Measurements from ENCODE around the gene P3H4. TPM values are rescaled to one million over a fixed set of nuclear protein-coding genes. Genes with fewer than 3 reads are reported as not detected.

The P3H4 gene
- total and polyA plus RNA-seq, 2 of the 4 experiments (the other 2 are of a cell fraction) = 21.5 to 66.7 TPM

GRCh38 chr17:41822216-41823140 is 10.7 kb upstream of the P3H4 start:
- H2BK5ac ChIP-seq (ENCODE audit: low read depth, low read length, poor library complexity, severe bottlenecking) = no peak overlapping the region
- ATAC-seq (ENCODE audit: low read depth) = no peak; the same call in 1 of the 2 replicates
- peak overlapping the region; percentile 26; the same call in 1 of the 2 replicates for H4K5ac ChIP-seq (ENCODE audit: low read depth, low read length)
- no peak overlapping the region for H2BK120ac ChIP-seq (ENCODE audit: low read depth, low read length)
- BruUV-seq (replicated peaks) = TSS peak; percentile 94
- peaks cover 49% of the 10 kb centered on the region for H3K36me3 ChIP-seq (ENCODE audit: control insufficient read depth, insufficient read depth, low read length)
- H3K9ac ChIP-seq (ENCODE audit: low read depth, low read length) = no peak overlapping the region
- peak overlapping the region; percentile 60 for H2AK9ac ChIP-seq (replicated peaks; ENCODE audit: low read depth, low read length, poor library complexity)
- no peak overlapping the region for H3K4me3 ChIP-seq (ENCODE audit: insufficient read depth, low read depth, low read length)
- no peak overlapping the region for H4K91ac ChIP-seq (ENCODE audit: insufficient read depth, low read depth, low read length)
- peaks cover 7 to 49% of the 10 kb centered on the region in 2 experiments for H3K79me1 ChIP-seq (ENCODE audit: low read depth in 1 of 2, low read length in 2 of 2)
- H3K18ac ChIP-seq (ENCODE audit: low read depth, low read length) = no peak overlapping the region
- WGBS, 2 experiments (ENCODE audit: extremely low coverage in 2 of 2, insufficient read length in 1 of 2) = 86% methylated on average over 5 of the region's 12 CpGs; no CpG with 5 or more reads in 1 of the 2 experiments
- intact Hi-C loops (cut with micrococcal nuclease) = no loop called here
- no peaks in the 10 kb centered on the region for H3K4me1 ChIP-seq (ENCODE audit: control insufficient read depth, insufficient read depth, low read length)
- no peak for DNase-seq
- H2BK15ac ChIP-seq (ENCODE audit: low read depth, low read length) = no peak overlapping the region
- dilution Hi-C loops (cut with HindIII; ENCODE audit: low sequenced_read_pairs, unreplicated experiment) = no loop called here
- H4K8ac ChIP-seq (ENCODE audit: low read depth in 2 of 2, low read length in 2 of 2) = no peak overlapping the region
- H3K4me2 ChIP-seq (ENCODE audit: low read depth, low read length) = no peak overlapping the region
- no peak; the same call in 1 of the 2 replicates for TF ChIP-seq POLR2A (IDR thresholded peaks at IDR 0.05; ENCODE audit: low read depth, low read length)
- in situ Hi-C loops (cut with MboI; ENCODE audit: low sequenced_read_pairs) = no loop called here
- H3K14ac ChIP-seq (replicated peaks; ENCODE audit: low read depth, low read length) = no peak overlapping the region
- H3K9me3 ChIP-seq (ENCODE audit: control insufficient read depth, insufficient read depth, low read length) = no peaks in the 10 kb centered on the region
- peaks cover 9% of the 10 kb centered on the region for H3K9me1 ChIP-seq (ENCODE audit: insufficient read depth, low read length)
- ChIA-PET POLR2A (ENCODE audit: unreplicated experiment) (no interaction called here), CTCF (no interaction called here)
- H3K4ac ChIP-seq (ENCODE audit: low read depth, low read length) = no peak overlapping the region
- H2AFZ ChIP-seq (replicated peaks; ENCODE audit: low read length, poor library complexity) = peak overlapping the region; percentile 70
- H3K56ac ChIP-seq (ENCODE audit: extremely low read depth, insufficient read depth, low read length) = no peak overlapping the region
- no peaks in the 10 kb centered on the region for H3K27me3 ChIP-seq (ENCODE audit: control insufficient read depth, insufficient read depth, low read length)
- H4K20me1 ChIP-seq (ENCODE audit: insufficient read depth, low read length) = peaks cover 41% of the 10 kb centered on the region
- H3K23ac ChIP-seq (ENCODE audit: low read depth, low read length) = no peak overlapping the region
- H2BK20ac ChIP-seq (ENCODE audit: low read depth, low read length) = no peak overlapping the region
- peak overlapping the region; percentile 28; the same call in 1 of the 2 replicates for H2AK5ac ChIP-seq (ENCODE audit: low read depth, low read length)
- H3K27ac ChIP-seq (ENCODE audit: insufficient read depth, low read length) = no peak overlapping the region

Measured in IMR-90 (cell line).